ENCODE data around the gene IL23R.

IL23R gene

DNA sequence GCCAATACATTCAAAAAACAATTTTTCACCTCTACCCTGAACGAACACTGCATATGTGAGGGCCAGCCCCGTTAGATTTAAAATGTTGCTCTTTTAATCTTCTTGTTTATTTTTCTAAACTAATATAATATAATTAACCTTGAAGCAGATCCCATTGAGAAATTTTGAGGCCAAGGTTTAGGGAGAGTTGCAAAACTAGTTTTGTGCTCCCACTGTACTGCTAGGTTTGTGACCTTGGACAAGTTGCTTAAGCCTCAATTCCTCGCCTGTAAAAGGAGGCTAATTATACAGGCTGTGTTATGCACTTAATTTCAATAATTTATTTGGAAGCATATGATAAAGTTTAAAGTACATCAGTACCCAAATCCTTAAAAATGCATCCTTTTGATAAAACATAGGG is 3.7 kb downstream of the IL23R start:
- TF ChIP-seq REST (IDR thresholded peaks at IDR 0.05; ENCODE audit: insufficient read depth in 1 of 2, low read depth in 2 of 2, low read length in 2 of 2): no peak
- no peak for TF ChIP-seq POLR2AphosphoS5 (IDR thresholded peaks at IDR 0.05; ENCODE audit: low read depth, low read length)
- no peak for TF ChIP-seq FOXP2 (optimal IDR thresholded peaks at IDR 0.05; ENCODE audit: borderline replicate concordance, extremely low read depth, extremely low read length, insufficient read depth)
- TF ChIP-seq SIN3A (IDR thresholded peaks at IDR 0.05; ENCODE audit: borderline replicate concordance, insufficient read depth, low read length): no peak
- no peak for TF ChIP-seq TAF1 (IDR thresholded peaks at IDR 0.05; ENCODE audit: borderline replicate concordance, insufficient read depth, low read length)

GRCh38 chr1:67170751-67171573 is 4.7 kb downstream of the IL23R start:
- no peak for TF ChIP-seq POLR2AphosphoS5 (IDR thresholded peaks at IDR 0.05; ENCODE audit: low read depth, low read length)
- TF ChIP-seq TAF1 (IDR thresholded peaks at IDR 0.05; ENCODE audit: borderline replicate concordance, insufficient read depth, low read length): no peak
- no peak for TF ChIP-seq REST (IDR thresholded peaks at IDR 0.05; ENCODE audit: insufficient read depth in 1 of 2, low read depth in 2 of 2, low read length in 2 of 2)
- TF ChIP-seq FOXP2 (optimal IDR thresholded peaks at IDR 0.05; ENCODE audit: borderline replicate concordance, extremely low read depth, extremely low read length, insufficient read depth): no peak
- no peak for TF ChIP-seq SIN3A (IDR thresholded peaks at IDR 0.05; ENCODE audit: borderline replicate concordance, insufficient read depth, low read length)

DNA sequence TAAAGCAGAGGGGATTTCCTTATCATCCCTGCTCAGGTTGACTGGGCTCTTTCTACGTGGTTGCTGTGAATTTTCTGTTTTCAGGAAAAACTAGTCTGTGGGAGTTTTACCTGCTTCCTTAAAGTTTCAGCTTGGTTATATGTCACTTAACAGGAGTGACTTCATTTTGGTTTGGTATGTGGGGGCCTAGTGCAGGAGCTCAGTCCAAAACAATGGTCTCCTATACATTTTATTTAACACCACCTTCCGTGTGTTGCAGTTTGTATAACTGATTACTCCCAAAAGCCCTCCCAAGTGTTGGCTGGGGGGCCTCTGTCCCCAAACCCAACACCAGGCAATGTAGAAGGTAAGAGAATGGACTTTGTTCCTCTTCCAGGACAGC is 5.3 kb downstream of the IL23R start:
- TF ChIP-seq TAF1 (IDR thresholded peaks at IDR 0.05; ENCODE audit: borderline replicate concordance, insufficient read depth, low read length) (no peak), REST (IDR thresholded peaks at IDR 0.05; ENCODE audit: insufficient read depth in 1 of 2, low read depth in 2 of 2, low read length in 2 of 2) (no peak), POLR2AphosphoS5 (IDR thresholded peaks at IDR 0.05; ENCODE audit: low read depth, low read length) (no peak), SIN3A (IDR thresholded peaks at IDR 0.05; ENCODE audit: borderline replicate concordance, insufficient read depth, low read length) (no peak), FOXP2 (optimal IDR thresholded peaks at IDR 0.05; ENCODE audit: borderline replicate concordance, extremely low read depth, extremely low read length, insufficient read depth) (no peak)

DNA sequence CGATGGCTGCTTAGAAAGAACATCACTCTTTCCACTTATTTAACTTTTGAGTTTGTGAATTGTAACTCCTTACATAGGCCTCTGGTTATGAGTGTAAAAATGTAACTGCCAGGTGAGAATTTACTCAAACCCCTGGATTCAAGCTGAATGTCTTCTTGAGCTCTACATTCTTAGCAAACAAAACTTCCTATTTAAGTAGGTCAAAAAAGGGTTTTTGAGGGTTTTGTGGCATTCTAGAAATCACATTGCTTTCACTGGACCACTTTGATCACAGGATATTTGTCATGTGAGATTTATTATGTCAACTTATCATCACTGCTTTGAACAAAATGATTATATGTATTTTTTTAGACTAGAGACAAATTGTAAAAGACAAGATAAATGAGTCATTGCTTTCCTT is 5.7 kb downstream of the IL23R start:
- TF ChIP-seq SIN3A (IDR thresholded peaks at IDR 0.05; ENCODE audit: borderline replicate concordance, insufficient read depth, low read length) (no peak), POLR2AphosphoS5 (IDR thresholded peaks at IDR 0.05; ENCODE audit: low read depth, low read length) (no peak), TAF1 (IDR thresholded peaks at IDR 0.05; ENCODE audit: borderline replicate concordance, insufficient read depth, low read length) (no peak), FOXP2 (optimal IDR thresholded peaks at IDR 0.05; ENCODE audit: borderline replicate concordance, extremely low read depth, extremely low read length, insufficient read depth) (no peak), REST (IDR thresholded peaks at IDR 0.05; ENCODE audit: insufficient read depth in 1 of 2, low read depth in 2 of 2, low read length in 2 of 2) (no peak)
